Measurements from ENCODE around the gene COL4A1.

COL4A1 gene

DNA sequence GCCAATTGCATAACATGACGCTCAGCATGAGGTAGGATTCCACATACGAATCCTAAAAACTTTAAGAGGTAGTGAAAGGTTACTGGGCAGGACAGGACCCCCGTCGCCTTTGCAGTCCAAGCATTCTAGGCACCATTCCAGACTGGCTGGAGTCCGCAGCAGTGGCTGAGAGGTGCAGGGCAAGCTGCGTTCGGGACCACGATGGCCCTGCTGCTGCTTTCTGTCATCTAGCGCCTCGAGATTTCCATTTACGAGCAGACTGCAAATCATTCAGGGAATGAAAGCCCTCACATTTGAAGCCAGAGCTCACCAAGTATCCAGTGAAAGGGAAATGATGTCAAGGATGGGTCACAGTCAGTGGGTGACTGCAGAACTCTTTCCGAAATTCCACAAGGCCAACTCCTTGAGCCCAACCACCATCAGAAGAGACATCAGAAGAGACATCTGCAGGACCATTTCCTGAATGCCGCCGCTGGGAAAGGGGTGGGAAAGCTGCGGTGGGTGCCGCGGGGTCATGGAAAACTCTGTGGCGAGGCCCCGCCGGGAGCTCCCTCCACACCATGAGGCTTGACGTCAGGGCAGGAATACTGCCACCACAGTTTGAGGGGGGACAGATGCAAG is 88.3 kb downstream of the COL4A1 start:
- no peak for DNase-seq (ENCODE audit: low spot score)

DNA sequence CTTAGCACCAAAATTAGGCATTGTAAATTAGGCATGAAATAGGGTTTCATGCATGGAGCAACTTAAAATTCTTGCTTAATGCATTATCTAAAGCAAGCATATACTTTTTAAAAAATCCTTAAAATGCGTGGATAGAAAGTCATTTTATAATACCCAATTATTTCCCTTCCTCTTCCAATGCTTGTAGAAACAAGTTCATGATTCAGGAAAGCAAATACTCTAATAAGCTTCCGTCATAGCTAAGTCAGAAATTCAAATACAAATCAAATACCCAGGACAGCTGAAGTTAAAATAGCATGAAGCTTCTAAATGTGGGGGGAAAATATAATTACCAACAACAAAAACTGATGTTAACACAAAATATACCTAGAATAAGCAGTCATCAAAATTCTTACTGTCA is 89.1 kb downstream of the COL4A1 start:
- DNase-seq (ENCODE audit: low spot score), result no peak

DNA sequence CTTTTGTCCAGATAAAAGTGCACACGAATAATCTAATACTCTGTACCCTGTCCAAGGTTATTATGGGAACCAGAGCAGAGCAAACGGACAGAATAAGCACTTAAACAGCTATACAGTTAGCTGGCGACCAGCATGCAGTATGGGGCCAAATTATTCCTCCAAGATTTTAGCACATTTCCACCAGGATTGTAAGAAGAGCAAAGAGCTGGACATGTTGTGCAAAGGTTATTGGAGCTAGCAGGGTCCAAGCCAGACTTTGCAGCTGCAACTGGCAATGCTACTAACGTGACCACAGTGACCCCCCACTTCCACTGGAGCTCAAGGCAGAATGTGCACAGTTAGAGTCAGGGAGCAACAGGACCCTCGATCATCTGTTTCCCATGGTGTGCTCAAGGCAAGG is 89.9 kb downstream of the COL4A1 start:
- no peak for DNase-seq (ENCODE audit: low spot score)

DNA sequence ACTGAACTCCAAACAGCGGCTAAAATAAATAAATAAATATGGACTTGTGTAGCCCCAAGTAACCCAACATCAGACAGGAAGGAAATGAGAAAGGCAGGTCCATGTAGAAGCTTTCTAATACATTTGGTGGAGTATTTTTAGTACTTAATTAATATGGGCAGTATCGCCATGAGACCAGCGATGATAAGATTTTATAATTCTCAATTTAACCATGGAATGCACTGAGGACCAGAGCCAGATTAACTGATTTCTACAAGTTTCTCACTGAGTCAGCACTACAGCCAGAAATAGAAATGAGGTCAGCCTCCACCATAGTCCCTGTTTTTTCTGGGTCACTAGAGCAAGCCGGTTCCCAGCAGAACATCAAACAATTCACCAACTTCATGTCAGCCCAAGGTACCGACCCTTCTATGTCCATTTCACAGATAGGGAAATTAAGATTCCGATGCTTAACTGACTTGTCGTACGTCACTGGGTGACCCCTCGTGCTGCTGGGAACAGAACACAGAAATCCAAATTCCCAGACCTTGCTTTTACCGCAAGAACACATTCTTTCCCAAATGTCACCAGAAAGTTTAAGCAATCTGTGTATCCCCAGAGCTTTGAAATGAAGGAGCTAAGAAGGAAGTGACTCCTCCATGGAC is 90.4 kb downstream of the COL4A1 start:
- DNase-seq (ENCODE audit: low spot score), result no peak

DNA sequence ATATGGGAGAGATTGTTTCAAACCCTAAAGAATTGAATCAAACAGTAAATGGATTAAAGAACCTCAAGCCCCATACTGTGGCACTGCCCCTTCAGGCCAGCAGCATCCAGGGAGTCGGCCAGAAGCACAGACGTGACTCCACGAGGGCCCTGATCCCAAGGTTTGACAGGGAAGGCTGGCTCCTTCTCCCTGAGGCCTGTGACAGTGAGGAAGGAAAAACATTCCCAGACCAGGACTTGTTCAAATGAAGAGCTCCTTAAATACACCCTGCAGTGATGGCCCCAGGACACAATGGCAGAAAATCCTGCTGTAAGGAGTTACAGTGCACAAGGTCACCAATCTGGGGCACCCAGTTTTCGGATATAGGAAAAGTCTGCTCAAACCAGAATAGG is 91.0 kb downstream of the COL4A1 start:
- DNase-seq (ENCODE audit: low spot score), result no peak

DNA sequence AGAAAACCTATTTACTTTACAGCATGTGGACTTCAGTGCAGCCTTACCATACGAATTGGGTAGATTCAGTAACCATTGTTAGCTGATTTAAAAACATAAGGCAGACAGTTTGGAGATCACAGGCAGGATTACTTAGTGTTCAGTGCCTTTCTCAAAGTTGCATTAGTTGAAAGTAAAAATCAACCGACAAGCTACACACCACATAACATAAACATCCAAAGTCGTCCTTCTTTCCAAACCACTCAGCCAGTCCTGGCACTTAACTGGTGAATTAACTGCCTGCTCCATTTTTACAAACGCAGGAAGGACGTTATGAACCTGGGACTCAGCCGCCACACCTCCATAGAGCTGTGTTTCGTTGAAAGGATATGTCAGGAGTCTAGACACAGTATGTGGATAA is 91.4 kb downstream of the COL4A1 start:
- DNase-seq (ENCODE audit: low spot score), result no peak

DNA sequence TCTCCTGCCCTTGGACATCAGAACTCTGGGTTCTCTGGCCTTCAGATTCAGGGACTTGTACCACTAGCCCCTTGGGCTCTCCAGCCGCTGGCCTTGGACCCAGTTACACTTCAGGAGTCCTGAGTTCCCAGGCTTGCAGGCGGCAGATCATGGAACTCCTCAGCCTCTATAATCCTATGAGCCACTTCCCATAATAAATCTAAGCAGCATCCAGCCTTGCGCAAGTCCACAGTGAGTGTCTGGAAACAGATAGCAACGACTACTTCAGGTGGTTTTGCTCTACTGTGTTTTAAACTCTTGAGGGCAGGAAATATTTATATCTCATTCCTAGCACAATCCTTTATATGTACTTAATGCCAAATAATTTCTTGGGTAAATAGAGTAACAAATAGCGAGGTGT is 92.3 kb downstream of the COL4A1 start:
- DNase-seq (ENCODE audit: low spot score), result no peak

DNA sequence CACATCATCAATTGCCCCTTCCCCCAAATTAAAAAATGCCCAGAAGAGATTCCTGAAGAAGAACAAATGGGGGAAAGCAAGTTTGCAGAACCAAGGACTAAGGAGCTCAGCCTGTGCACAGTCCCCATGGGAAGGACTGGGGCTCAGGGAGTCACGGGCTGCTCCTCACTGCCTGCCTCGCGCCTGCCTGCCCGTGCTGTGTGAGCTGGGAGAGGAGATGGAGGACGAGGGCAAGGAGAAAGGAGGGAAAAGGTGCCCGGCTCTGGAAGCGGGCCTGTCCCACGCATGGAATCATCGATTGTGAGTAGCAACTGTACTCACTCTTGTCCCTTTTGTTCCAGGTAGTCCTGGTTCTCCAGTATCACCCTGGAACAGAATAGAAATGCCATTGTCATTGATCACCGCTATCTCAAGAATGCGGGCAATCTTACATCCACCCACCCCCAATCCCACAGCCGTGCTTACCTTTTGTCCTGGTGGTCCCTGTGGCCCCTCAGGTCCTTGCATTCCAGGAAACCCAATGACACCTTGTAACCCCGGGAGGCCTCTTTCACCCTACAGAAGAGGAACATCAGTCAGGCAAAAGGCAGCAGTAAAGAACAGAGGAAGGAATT is 93.4 kb downstream of the COL4A1 start:
- DNase-seq (ENCODE audit: low spot score), result no peak

DNA sequence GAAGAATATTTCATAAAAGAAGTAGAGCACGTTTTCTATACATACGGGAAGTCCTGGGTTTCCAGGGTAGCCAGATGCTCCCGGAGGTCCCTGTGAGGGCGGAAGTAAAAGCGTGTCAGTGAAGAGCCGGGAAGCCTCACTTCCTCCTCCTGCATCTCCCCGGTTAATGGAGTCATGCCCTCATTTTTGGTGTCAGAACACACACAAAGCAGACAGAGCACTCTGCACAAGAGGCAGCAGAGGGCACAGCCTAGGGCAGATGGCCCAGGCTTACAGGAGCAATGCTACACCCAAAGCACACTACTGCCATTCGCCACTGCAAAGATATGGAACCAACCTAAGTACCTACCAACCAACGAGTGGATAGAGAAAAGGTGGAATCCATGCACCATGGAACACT is 94.4 kb downstream of the COL4A1 start:
- no peak for DNase-seq (ENCODE audit: low spot score)

DNA sequence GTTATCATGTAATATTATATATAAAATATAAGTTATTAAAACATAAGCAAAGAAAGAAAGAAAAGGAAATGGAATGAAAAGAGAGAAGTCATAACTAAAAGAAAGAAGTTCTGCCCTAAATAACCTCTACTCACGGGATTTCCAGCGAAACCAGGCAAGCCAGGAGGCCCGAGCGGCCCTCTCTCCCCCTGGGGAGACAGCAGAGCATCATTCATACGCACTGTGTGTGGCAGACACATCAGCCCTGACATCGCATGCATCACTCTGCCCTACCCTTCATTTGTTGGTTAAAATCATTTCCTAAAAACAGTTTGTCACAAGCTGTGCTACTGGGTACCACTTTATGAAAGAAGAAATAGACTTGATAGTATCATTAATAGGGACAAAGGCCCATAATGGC is 95.2 kb downstream of the COL4A1 start:
- DNase-seq (ENCODE audit: low spot score), result no peak

DNA sequence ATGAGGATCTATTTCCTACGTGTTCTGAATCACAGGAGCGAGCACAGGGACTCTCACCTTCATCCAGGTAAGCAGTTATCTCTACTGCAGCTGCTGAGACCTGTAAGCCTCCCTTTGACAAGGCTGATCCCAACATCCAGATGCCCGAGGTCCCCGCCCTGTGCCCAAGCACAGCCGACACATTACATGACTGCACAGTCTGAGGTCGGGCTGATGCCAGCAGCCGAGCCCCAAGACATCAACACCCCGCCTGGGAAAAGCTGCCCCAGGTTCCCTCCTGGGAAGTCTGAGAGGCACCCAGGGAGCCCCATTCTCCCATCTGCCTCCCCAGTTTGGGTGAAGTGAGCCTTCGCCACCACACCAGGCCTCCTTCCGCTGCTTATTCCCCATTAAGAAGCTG is 95.9 kb downstream of the COL4A1 start:
- no peak for DNase-seq (ENCODE audit: low spot score)

DNA sequence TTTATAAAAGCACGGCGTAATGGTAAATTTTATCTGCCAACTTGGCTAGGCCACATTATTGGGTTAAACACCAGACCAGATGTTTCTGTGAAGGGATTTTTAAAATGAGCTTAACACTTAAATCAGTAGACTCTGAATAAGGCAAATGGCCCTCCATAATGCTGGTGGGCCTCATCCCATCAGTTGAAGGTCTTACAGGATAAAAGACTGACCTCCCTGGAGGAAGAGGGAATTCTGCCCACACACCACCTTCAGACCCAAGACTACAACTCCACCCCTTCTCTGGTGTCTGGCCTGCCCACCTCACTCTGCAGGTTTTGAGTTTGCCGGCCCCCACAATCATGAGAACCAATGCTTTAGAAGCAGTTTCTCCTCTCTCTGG is 96.4 kb downstream of the COL4A1 start:
- DNase-seq (ENCODE audit: low spot score), result no peak

DNA sequence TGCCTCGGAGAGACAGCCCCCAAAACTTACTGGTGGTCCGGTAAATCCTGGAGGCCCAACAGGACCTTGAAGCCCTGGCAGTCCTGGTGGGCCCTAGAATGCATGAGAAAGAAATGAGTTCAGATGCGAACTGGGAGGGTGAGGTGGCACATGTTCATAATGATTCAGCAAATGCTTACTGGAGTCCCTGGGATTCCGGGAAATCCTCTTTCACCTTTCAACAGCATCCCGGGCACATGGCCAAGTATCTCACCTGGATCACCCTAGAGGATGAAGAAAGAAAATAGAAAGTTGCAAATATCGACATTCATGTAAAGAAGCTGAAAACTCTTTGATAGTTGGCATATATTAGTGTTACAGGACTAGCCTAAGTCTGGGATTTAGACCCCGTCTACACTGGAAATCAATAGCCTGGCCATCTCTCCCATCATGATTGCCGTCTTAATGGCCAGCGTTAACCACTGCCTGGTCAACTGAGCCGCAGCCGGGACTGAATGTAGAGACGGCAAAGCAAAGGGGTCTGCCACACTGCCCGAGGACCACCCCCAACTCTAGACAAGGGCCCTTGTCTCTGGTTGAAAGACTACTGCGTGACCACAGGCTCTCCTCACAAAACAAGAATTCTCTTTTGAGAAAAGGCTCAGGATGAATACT is 96.9 kb downstream of the COL4A1 start:
- DNase-seq (ENCODE audit: low spot score), result no peak

DNA sequence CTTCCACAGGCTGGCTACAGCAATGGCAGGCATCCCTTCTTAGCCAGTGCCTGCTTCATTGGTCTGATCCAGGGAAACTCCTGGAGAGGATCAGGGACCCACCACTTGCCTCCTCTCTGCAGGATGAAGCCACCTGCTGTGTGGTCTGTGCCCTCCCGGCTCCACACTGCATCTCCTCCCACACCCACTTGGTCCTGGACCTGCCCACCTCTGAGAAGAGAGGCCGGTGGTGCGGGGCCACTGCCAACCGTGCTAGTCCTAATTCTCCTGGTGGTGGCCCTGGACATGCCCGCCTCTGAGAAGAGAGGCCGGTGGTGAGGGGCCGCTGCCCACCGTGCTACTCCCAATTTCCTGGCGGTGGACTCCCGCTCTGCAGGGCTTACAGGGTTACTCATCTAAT is 98.8 kb downstream of the COL4A1 start:
- DNase-seq (ENCODE audit: low spot score), result no peak

DNA sequence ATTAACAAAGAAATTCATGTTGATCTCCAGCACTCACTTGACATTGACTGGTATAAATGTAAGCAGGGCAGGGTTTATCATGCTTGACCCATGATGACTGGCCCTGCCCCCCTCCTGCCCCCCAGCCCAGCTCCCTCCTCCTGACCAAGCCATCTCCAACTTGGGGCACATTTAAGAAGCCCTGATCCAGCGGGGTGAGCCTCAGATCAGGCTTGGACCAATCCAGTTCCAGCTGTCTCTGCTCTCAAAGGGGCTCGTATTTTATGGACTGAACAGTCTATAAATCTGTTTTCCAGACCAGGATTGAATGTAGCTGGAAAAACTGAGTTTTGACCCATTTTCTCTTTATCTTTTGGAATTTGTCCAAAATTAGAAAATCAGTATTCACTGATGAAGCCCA is 100.0 kb downstream of the COL4A1 start:
- DNase-seq (ENCODE audit: low spot score), result no peak

DNA sequence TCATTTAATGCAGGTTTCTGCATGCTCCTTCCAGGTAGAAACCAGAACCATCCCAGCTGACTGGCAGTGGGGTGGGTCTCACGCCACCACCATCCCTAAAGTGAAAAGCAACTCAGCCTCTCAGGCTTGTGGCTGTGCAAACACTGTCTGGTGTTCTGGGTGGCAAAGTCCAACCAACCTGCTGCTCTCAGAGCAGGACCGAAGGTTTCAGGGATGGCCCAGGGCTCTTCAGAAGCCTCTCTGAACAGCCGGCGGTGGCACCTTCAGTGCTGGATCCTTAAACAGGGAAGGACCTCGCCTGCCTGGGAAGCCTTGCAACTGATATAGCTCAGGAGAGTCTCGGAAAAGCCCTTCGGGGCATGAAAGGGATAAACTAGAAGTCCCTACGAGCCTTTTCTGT is 100.8 kb downstream of the COL4A1 start:
- no peak for DNase-seq (ENCODE audit: low spot score)

DNA sequence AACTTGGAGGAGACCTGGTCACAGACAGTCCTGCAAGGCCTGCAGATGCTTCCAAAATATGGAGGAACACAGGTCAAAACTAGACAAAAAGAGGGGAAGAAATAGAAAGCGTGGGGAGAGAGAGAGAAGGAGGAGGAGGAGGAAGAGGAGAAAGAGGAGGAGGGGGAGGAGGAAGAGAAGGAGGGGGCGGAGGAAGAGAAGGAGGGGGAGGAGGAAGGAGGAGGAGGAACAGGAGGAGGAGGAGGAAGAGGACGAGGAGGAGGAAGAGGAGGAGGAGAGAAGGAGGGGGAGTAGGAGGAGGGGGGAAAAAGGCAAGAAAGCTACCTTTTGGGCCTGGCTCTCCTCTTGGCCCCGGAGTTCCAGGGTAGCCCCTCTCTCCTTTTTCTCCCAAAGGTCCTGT is 105.8 kb downstream of the COL4A1 start:
- no peak for DNase-seq (ENCODE audit: low spot score)

DNA sequence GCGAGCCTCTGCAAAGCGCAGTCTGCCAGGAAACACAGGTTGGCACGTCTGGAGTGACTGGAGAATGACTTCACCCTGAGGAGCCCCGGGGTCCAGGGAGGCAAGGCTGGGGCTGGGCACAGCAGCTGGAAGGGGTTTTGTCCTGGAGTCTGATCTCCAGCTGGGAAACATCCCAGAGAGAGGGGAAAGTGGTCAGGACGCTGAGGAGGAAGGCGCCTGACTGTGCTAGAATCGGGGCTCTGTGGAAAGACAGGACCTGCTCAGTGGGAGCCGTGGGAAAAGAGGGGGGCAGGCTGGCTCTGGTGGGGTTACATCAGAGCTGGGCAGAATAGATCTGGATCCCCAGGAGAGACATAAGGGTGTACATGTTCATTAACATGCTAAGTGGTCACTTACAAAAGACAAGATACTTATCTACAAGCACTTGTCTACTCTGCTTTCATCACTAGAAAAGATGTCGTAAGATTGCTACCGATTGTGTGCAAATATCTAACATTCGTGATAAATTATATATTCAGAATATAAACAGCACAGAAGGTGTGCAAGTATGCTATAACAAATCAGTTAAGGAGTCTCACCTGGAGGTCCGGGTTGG is 106.6 kb downstream of the COL4A1 start:
- DNase-seq (ENCODE audit: low spot score), result no peak

DNA sequence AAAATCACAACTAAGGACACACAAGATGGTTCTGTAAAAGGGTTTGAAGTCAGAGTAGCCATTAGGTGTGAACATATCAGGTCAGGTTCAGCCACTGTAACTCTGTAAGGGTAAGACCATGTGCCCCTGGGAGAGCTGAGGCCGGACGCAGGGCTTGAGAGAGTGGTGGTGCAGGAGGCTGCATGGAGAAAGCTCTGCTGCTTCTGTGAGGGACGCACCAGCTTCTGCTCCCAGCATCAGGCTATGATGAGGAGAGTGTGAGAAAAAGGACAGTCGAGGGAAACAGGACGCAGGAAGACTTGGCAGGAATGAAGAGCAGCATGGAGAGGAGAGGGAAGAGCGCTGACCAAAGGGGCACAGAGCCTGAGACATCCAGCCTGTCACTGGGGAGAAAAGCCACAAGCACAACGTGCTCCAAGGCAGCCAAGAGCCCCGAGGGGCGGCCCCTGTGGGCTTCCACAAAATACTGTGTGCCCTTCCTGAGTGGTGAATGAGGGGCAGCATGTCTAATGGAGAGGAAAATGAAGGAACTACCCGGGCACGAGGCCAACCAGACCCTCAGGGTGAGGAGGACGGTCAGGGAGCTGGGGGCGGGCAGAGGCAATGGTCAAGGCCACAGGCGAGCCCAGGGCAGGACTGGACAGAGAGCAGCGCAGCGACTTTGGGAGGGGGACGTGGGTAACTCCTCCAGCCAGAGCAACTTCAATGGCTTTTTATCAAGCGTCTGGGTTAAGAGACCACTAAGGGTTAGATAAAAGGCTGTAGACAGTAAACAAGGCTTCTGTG is 107.7 kb downstream of the COL4A1 start:
- no peak for DNase-seq (ENCODE audit: low spot score)

DNA sequence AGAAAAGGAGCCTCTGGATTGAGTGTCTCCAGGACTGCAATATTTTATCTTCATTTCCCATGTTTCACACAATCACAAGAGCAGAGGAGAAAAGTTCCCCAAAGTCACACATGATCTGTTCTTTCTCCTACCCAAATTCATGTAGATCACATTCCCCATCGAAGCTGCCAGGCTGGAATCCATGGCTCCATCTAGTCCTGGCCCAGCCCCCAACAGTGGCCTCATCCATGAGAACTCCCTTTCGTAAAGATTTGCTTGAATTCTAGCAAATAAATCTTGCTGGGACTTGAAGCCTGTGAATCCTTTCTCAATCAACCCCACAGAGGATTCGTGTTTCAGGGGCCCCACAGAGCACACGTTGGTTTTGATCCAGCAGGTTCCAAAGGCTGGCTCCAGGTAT is 109.5 kb downstream of the COL4A1 start:
- DNase-seq (ENCODE audit: low spot score), result no peak

DNA sequence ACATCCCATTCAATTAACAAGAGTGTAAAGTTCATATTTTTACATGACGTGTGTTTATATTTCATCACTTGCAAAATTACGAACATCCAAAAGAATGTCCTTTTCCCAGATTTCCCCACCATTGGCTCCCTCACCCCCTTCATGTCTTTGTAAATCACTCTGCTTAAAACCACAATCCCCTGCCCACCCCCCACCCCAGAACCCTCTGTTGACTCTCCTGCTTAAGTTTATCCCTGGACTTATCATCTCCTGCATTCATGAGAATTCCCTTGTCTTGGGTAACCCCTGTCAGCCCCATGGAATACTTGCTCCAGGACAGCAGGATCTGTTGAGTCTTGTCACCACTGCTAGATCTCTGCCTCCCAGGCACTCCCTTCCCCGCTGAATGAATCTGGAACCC is 109.9 kb downstream of the COL4A1 start:
- no peak for DNase-seq (ENCODE audit: low spot score)
